22Rv1 (cell line): ENCODE measurements around the gene ZDHHC11.
"Not testable (repeated sequence)": the region's sequence is repeated elsewhere in the genome, so short reads cannot be mapped to it uniquely, and the experiment has no call there.

Source experiments
- CTCF ChIP-seq: fragments of 450-650 bp; IDR thresholded peaks from 2 replicates; pipeline ENCODE4 v1.5.1; 2017; ENCODE audit warnings: mild to moderate bottlenecking
- ZFX ChIP-seq: fragments of 450-650 bp; IDR thresholded peaks from 2 replicates; pipeline ENCODE4 v1.6.1; 2017; ENCODE audit warnings: antibody characterized with exemption, borderline replicate concordance

- TF ChIP-seq CTCF, ZFX: not testable (repeated sequence)
Observed at GRCh38 chr5:783049-783802, 67.6 kb downstream of the ZDHHC11 start.
